HepG2 (cell line): Measurements from ENCODE around the gene DDHD1. TPM values are rescaled to one million over a fixed set of nuclear protein-coding genes. Genes with fewer than 3 reads are reported as not detected.
"Not testable (repeated sequence)": the region's sequence is repeated elsewhere in the genome, so short reads cannot be mapped to it uniquely, and the experiment has no call there.

Source experiments
- ATAC-seq: fragments of 200-7000 bp; cut with Tn5 transposase; 3 replicates; pipeline ENCODE4 v1.9.1; 2020; ENCODE audit warnings: mild to moderate bottlenecking, moderate library complexity
- BruUV-seq: library from RNA; stranded (reverse); fragments of 400-500 nt; replicated peaks from 2 replicates; lab custom pipeline; 2021; lab: Mats Ljungman, UMichigan
- CTCF ChIA-PET: fragments of 300-600 bp; formaldehyde crosslinking; extraction: SDS; loops from one replicate; lab custom pipeline; 2021; ENCODE audit warnings: low total read pairs, inconsistent platforms, low intra/inter-chr PET ratio; lab: Yijun Ruan, JAX
- POLR2A ChIA-PET: fragments of 350-600 bp; sonication (Branson Sonifier 250); formaldehyde crosslinking; loops from one replicate; lab custom pipeline; 2020; ENCODE audit warnings: antibody characterized with exemption, inconsistent platforms; lab: Yijun Ruan, JAX
- DNase-seq: peaks from one replicate; pipeline ENCODE4 v3.0.0-alpha.2; 2015; ENCODE audit warnings: low spot score
- FAIRE-seq: peaks from 3 replicates; lab custom pipeline; 2011; peaks lifted over from hg19 to GRCh38; lab: Jason Lieb, UNC
- H2AFZ ChIP-seq: one replicate; pipeline ENCODE4 v1.6.1; 2011; ENCODE audit warnings: low read length, inconsistent platforms
- H3K27ac ChIP-seq: fragments of 300-600 bp; 3 replicates; pipeline ENCODE4 v1.8.0; 2011; ENCODE audit warnings: mixed run types, mild to moderate bottlenecking, mixed read lengths, low read length, inconsistent platforms; ENCODE audit not compliant: insufficient read depth; ENCODE audit errors: extremely low read length
- H3K27me3 ChIP-seq, 2 experiments: fragments of 200-600 bp in 1 of 2; 2 replicates in 1 of 2; 3 replicates in 1 of 2; pipeline versions ENCODE4 v1.6.0 to v1.8.0; 2011; ENCODE audit warnings: low read length in 2 of 2, mild to moderate bottlenecking in 2 of 2, moderate library complexity in 2 of 2, inconsistent platforms in 1 of 2; ENCODE audit not compliant: insufficient read depth in 2 of 2, control insufficient read depth in 1 of 2
- H3K36me3 ChIP-seq, 2 experiments: fragments of 200-600 bp in 1 of 2; replicated peaks in 1 of 2; 2 replicates in 1 of 2; 3 replicates in 1 of 2; pipeline versions ENCODE4 v1.5.1 to v1.8.0; 2011; ENCODE audit warnings: low read length in 2 of 2, inconsistent platforms in 1 of 2; ENCODE audit not compliant: insufficient read depth in 2 of 2, control insufficient read depth in 1 of 2
- H3K4me1 ChIP-seq: 2 replicates; pipeline ENCODE4 v1.5.1; 2012; ENCODE audit warnings: low read length, inconsistent platforms; ENCODE audit not compliant: insufficient read depth
- H3K4me2 ChIP-seq: 2 replicates; pipeline ENCODE4 v1.6.0; 2011; ENCODE audit warnings: low read depth, low read length, inconsistent platforms
- H3K4me3 ChIP-seq, 3 experiments: fragments of 200-600 bp in 1 of 3; sonication (generic), shearing (Covaris generic) in 1 of 3; replicated peaks in 1 of 3; 2 replicates each; pipeline ENCODE4 v1.5.1; 2011 to 2016; ENCODE audit warnings: low read length in 3 of 3, inconsistent platforms in 2 of 3, low read depth in 2 of 3, mild to moderate bottlenecking in 2 of 3, control low read depth in 1 of 3, mixed read lengths in 1 of 3; ENCODE audit not compliant: insufficient read depth in 1 of 3
- H3K79me2 ChIP-seq: one replicate; pipeline ENCODE4 v1.6.1; 2011; ENCODE audit warnings: low read length, inconsistent platforms; ENCODE audit not compliant: insufficient read depth
- H3K9ac ChIP-seq: 2 replicates; pipeline ENCODE4 v1.6.0; 2011; ENCODE audit warnings: mild to moderate bottlenecking, low read depth, low read length, inconsistent platforms; ENCODE audit not compliant: insufficient read depth
- H3K9me3 ChIP-seq: 2 replicates; pipeline ENCODE4 v1.5.1; 2012; ENCODE audit warnings: mild to moderate bottlenecking, low read length
- H4K20me1 ChIP-seq: 2 replicates; pipeline ENCODE4 v1.6.0; 2011; ENCODE audit warnings: inconsistent platforms, mild to moderate bottlenecking, low read length, moderate library complexity; ENCODE audit not compliant: insufficient read depth
- CBX5 ChIP-seq: sonication (generic); formaldehyde crosslinking; IDR thresholded peaks from 2 replicates; pipeline ENCODE4 v1.4.0; 2020; ENCODE audit warnings: missing genetic modification reagents, borderline replicate concordance
- MED8 ChIP-seq: sonication (generic); formaldehyde crosslinking; IDR thresholded peaks from 2 replicates; pipeline ENCODE4 v1.8.1; 2023; ENCODE audit warnings: mild to moderate bottlenecking, missing genetic modification reagents; ENCODE audit not compliant: insufficient replicate concordance
- RAD51 ChIP-seq: fragments of 450-650 bp; IDR thresholded peaks from 2 replicates; pipeline ENCODE4 v1.6.1; 2016; ENCODE audit warnings: borderline replicate concordance
- RARA ChIP-seq: IDR thresholded peaks from 2 replicates; pipeline ENCODE4 v1.6.1; 2016; ENCODE audit warnings: missing genetic modification reagents, missing compliant biosample characterization
- ZNF567 ChIP-seq: sonication (generic); formaldehyde crosslinking; IDR thresholded peaks from 2 replicates; pipeline ENCODE4 v1.8.1; 2023; ENCODE audit warnings: mild to moderate bottlenecking, missing genetic modification reagents, borderline replicate concordance
- WGBS: methylation state at CpG from one replicate; pipeline ENCODE4 v1.1.6; 2017; ENCODE audit warnings: low lambda C conversion rate; 5-methylcytosine and 5-hydroxymethylcytosine counted together
- in situ Hi-C: cut with HindIII; loops from 2 replicates; pipeline ENCODE4 v1.10.0; 2017; ENCODE audit warnings: low pct_unique_long_range_greater_than_20kb; ENCODE audit not compliant: extremely low pct_ligation_motif_present
- intact Hi-C: fragments of 100-400 bp; cut with micrococcal nuclease; formaldehyde crosslinking; loops from one replicate; pipeline ENCODE4 v1.10.0; 2022; ENCODE audit not compliant: unreplicated experiment
- polyA plus RNA-seq, 8 experiments: library from polyadenylated mRNA; depleted of rRNA in 3 of 8; stranded (reverse) in 7 of 8; unstranded in 1 of 8; fragments of >200 nt; fragmentation: Illumina TruSeq in 4 of 8; extraction: Trizol in 4 of 8; gene quantifications; 2 replicates each; pipeline versions ENCODE4 v1.2.1 to v1.2.3, GENCODE V29; 2011 to 2016; ENCODE audit warnings: low read depth in 4 of 8, missing spikeins in 1 of 8, mixed read lengths in 1 of 8; ENCODE audit not compliant: insufficient read depth in 1 of 8
- total RNA-seq, 5 experiments: library from RNA; depleted of rRNA; stranded (reverse); fragments of >200 nt; fragmentation: Illumina TruSeq; extraction: Trizol; gene quantifications; 2 replicates each; pipeline ENCODE4 v1.2.3, GENCODE V29; 2016; ENCODE audit warnings: low read depth in 1 of 5
- TF ChIP-seq, protein P1 (sequence below): sonication (generic); formaldehyde crosslinking; IDR thresholded peaks from one replicate; pipeline ENCODE4 v1.5.1; 2020; ENCODE audit warnings: mild to moderate bottlenecking, missing genetic modification reagents; ENCODE audit errors: not compliant biosample characterization
- TF ChIP-seq, protein P2 (sequence below): sonication (generic); formaldehyde crosslinking; IDR thresholded peaks from 2 replicates; pipeline ENCODE4 v1.4.0; 2020; ENCODE audit warnings: mild to moderate bottlenecking, missing genetic modification reagents

The DDHD1 gene
- total and polyA plus RNA-seq, 2 of the 13 experiments (the other 11 are each of a cell fraction or from before 2014, with no cell fraction given) = 4.6 to 8.3 TPM

DNA sequence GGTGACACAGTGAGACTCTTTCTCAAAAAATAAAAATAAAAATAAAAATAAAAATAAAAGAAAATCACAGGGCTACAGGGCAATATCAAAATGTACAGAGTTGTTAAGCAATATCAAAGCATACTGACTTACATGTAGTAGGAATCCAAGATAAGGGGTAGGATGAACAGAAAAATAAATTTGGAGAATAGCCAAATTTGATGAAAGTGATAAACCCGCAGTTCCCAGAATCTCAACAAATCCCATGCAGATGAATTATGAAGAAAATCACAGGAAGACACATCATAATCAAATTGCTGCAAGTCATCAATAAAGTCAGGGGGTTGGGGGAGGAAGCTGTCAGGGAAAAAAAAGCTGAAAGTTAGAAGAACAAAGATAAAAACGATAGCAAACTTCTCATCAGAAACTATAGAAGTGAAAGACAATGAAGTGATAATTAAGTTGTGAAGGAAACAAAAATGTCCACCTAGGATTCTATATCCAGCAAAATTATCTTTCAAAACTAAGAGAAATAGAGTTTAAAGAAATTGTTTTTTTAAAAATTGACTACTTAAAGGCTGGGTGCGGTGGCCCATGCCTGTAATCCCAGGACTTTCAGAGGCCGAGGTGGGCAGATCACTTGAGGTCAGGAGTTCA, 15.4 kb downstream of the DDHD1 start (continued):
- TF ChIP-seq, protein P1, sequence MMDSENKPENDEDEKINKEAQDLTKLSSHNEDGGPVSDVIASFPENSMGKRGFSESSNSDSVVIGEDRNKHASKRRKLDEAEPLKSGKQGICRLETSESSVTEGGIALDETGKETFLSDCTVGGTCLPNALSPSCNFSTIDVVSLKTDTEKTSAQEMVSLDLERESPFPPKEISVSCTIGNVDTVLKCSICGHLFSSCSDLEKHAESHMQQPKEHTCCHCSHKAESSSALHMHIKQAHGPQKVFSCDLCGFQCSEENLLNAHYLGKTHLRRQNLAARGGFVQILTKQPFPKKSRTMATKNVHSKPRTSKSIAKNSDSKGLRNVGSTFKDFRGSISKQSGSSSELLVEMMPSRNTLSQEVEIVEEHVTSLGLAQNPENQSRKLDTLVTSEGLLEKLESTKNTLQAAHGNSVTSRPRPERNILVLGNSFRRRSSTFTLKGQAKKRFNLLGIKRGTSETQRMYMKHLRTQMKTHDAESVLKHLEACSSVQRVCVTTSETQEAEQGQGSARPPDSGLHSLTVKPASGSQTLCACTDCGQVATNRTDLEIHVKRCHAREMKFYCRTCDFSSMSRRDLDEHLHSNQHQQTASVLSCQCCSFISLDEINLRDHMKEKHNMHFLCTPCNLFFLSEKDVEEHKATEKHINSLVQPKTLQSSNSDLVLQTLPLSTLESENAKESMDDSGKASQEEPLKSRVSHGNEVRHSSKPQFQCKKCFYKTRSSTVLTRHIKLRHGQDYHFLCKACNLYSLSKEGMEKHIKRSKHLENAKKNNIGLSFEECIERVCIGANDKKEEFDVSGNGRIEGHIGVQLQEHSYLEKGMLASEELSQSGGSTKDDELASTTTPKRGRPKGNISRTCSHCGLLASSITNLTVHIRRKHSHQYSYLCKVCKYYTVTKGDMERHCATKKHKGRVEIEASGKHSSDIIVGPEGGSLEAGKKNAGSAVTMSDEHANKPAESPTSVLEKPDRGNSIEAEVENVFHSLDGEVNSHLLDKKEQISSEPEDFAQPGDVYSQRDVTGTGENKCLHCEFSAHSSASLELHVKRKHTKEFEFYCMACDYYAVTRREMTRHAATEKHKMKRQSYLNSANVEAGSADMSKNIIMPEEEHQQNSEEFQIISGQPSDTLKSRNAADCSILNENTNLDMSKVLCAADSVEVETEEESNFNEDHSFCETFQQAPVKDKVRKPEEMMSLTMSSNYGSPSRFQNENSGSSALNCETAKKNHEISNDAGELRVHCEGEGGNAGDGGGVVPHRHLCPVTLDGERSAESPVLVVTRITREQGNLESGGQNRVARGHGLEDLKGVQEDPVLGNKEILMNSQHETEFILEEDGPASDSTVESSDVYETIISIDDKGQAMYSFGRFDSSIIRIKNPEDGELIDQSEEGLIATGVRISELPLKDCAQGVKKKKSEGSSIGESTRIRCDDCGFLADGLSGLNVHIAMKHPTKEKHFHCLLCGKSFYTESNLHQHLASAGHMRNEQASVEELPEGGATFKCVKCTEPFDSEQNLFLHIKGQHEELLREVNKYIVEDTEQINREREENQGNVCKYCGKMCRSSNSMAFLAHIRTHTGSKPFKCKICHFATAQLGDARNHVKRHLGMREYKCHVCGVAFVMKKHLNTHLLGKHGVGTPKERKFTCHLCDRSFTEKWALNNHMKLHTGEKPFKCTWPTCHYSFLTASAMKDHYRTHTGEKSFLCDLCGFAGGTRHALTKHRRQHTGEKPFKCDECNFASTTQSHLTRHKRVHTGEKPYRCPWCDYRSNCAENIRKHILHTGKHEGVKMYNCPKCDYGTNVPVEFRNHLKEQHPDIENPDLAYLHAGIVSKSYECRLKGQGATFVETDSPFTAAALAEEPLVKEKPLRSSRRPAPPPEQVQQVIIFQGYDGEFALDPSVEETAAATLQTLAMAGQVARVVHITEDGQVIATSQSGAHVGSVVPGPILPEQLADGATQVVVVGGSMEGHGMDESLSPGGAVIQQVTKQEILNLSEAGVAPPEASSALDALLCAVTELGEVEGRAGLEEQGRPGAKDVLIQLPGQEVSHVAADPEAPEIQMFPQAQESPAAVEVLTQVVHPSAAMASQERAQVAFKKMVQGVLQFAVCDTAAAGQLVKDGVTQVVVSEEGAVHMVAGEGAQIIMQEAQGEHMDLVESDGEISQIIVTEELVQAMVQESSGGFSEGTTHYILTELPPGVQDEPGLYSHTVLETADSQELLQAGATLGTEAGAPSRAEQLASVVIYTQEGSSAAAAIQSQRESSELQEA (CRISPR knock-in tag) = no peak
- TF ChIP-seq MED8 (CRISPR knock-in tag) = no peak
- no peak for TF ChIP-seq RAD51
- TF ChIP-seq, protein P2, sequence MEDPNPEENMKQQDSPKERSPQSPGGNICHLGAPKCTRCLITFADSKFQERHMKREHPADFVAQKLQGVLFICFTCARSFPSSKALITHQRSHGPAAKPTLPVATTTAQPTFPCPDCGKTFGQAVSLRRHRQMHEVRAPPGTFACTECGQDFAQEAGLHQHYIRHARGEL (CRISPR knock-in tag) = no peak
- TF ChIP-seq RARA = no peak
- TF ChIP-seq CBX5 (CRISPR knock-in tag) = no peak
- TF ChIP-seq ZNF567 (CRISPR knock-in tag) = no peak
- TF ChIP-seq, all 625 proteins: peak for 0

DNA sequence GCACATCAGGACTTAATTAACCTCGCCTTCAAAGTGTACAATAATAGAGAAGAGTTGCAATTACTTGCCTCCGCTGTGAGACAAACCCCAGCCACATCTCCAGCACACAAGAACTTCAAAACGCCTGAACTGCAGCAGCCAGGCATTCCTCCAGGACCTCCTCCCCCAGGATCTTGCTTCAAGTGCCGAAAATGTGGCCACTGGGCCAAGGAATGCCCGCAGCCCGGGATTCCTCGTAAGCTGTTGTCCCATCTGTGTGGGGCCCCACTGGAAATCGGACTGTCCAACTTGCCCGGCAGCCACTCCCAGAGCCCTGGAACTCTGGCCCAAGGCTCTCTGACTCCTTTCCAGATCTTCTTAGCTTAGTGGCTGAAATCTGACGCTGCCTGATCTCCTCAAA, 22.6 kb downstream of the DDHD1 start:
- BruUV-seq, in situ Hi-C loops, CTCF ChIA-PET: not testable (repeated sequence)

More for the DNA sequence above, 22.6 kb downstream of the DDHD1 start:
- 95% methylated on average over 9 of the region's 10 CpGs for WGBS
- DNase-seq, H3K4me1 ChIP-seq, H2AFZ ChIP-seq, FAIRE-seq, POLR2A ChIA-PET, H3K27me3 ChIP-seq, H3K27ac ChIP-seq, H3K9ac ChIP-seq, H3K4me2 ChIP-seq, H4K20me1 ChIP-seq, H3K36me3 ChIP-seq, H3K4me3 ChIP-seq, H3K79me2 ChIP-seq, H3K9me3 ChIP-seq, intact Hi-C loops, ATAC-seq: not testable (repeated sequence)
